HepG2 (cell line): Measurements from ENCODE around the gene PP2D1. TPM values are rescaled to one million over a fixed set of nuclear protein-coding genes. Genes with fewer than 3 reads are reported as not detected.

Source experiments
- ASH2L ChIP-seq: fragments of 300-600, 200-600 bp; sonication (generic); IDR thresholded peaks from 2 replicates; pipeline ENCODE4 v1.7.0; 2017; ENCODE audit warnings: low read depth, mild to moderate bottlenecking, moderate library complexity, mixed read lengths, low read length; ENCODE audit not compliant: insufficient read length
- CERS6 ChIP-seq: sonication (generic); formaldehyde crosslinking; IDR thresholded peaks from 2 replicates; pipeline ENCODE4 v1.5.0; 2020; ENCODE audit warnings: missing genetic modification reagents
- ELK4 ChIP-seq: sonication (generic); formaldehyde crosslinking; IDR thresholded peaks from 2 replicates; pipeline ENCODE4 v1.9.0; 2021; ENCODE audit warnings: missing genetic modification reagents, borderline replicate concordance
- FOXM1 ChIP-seq: sonication (generic); formaldehyde crosslinking; IDR thresholded peaks from 2 replicates; pipeline ENCODE4 v1.5.0; 2020; ENCODE audit warnings: missing genetic modification reagents
- HDAC1 ChIP-seq: sonication (generic); formaldehyde crosslinking; IDR thresholded peaks from 2 replicates; pipeline ENCODE4 v1.5.1; 2020; ENCODE audit warnings: mild to moderate bottlenecking, missing genetic modification reagents
- HNRNPLL ChIP-seq: fragments of 200-400 bp; formaldehyde crosslinking; IDR thresholded peaks from 2 replicates; pipeline ENCODE4 v1.6.1; 2017; ENCODE audit warnings: mild to moderate bottlenecking, low read depth, low read length; ENCODE audit not compliant: poor library complexity, severe bottlenecking
- KAT8 ChIP-seq: IDR thresholded peaks from 2 replicates; pipeline ENCODE4 v1.6.1; 2016; ENCODE audit warnings: missing genetic modification reagents, missing compliant biosample characterization
- KDM2A ChIP-seq: sonication (generic); formaldehyde crosslinking; IDR thresholded peaks from 2 replicates; pipeline ENCODE4 v1.4.0; 2020; ENCODE audit warnings: low read depth, missing genetic modification reagents, borderline replicate concordance
- MXD4 ChIP-seq: IDR thresholded peaks from 2 replicates; pipeline ENCODE4 v1.6.1; 2016; ENCODE audit warnings: mild to moderate bottlenecking, missing biosample characterization, missing genetic modification reagents
- TEAD2 ChIP-seq: sonication (generic); formaldehyde crosslinking; IDR thresholded peaks from 2 replicates; pipeline ENCODE4 v1.9.0; 2021; ENCODE audit warnings: missing genetic modification reagents
- ZFP91 ChIP-seq: sonication (generic); formaldehyde crosslinking; IDR thresholded peaks from 2 replicates; pipeline ENCODE4 v1.9.0; 2022; ENCODE audit warnings: missing genetic modification reagents, mild to moderate bottlenecking, borderline replicate concordance
- ZNF143 ChIP-seq: sonication (generic); formaldehyde crosslinking; IDR thresholded peaks from 2 replicates; pipeline ENCODE4 v1.4.0; 2020; ENCODE audit warnings: missing genetic modification reagents
- ZNF317 ChIP-seq: sonication (generic); formaldehyde crosslinking; IDR thresholded peaks from 2 replicates; pipeline ENCODE4 v1.5.0; 2020; ENCODE audit warnings: mild to moderate bottlenecking, missing genetic modification reagents
- ZNF574 ChIP-seq: sonication (generic); formaldehyde crosslinking; IDR thresholded peaks from 2 replicates; pipeline ENCODE4 v1.4.0; 2020; ENCODE audit warnings: missing genetic modification reagents
- ZNF646 ChIP-seq: sonication (generic); formaldehyde crosslinking; IDR thresholded peaks from 2 replicates; pipeline ENCODE4 v1.9.0; 2021; ENCODE audit warnings: mild to moderate bottlenecking, missing genetic modification reagents
- ZNF878 ChIP-seq: sonication (generic); formaldehyde crosslinking; IDR thresholded peaks from 2 replicates; pipeline ENCODE4 v1.8.1; 2023; ENCODE audit warnings: mild to moderate bottlenecking, missing genetic modification reagents, moderate library complexity
- polyA plus RNA-seq, 8 experiments: library from polyadenylated mRNA; depleted of rRNA in 3 of 8; stranded (reverse) in 7 of 8; unstranded in 1 of 8; fragments of >200 nt; fragmentation: Illumina TruSeq in 4 of 8; extraction: Trizol in 4 of 8; gene quantifications; 2 replicates each; pipeline versions ENCODE4 v1.2.1 to v1.2.3, GENCODE V29; 2011 to 2016; ENCODE audit warnings: low read depth in 4 of 8, missing spikeins in 1 of 8, mixed read lengths in 1 of 8; ENCODE audit not compliant: insufficient read depth in 1 of 8
- total RNA-seq, 5 experiments: library from RNA; depleted of rRNA; stranded (reverse); fragments of >200 nt; fragmentation: Illumina TruSeq; extraction: Trizol; gene quantifications; 2 replicates each; pipeline ENCODE4 v1.2.3, GENCODE V29; 2016; ENCODE audit warnings: low read depth in 1 of 5

Gene PP2D1
- total and polyA plus RNA-seq, 2 of the 13 experiments (the other 11 are each of a cell fraction or from before 2014, with no cell fraction given): not detected

GRCh38 chr3:20041197-20041780 is 29.2 kb upstream of the PP2D1 start (continued):
- no peak; the same call in 1 of the 2 replicates for TF ChIP-seq ZNF646 (CRISPR knock-in tag)
- TF ChIP-seq HNRNPLL: peak; percentile 20
- TF ChIP-seq FOXM1: no peak
- TF ChIP-seq ZNF317 (CRISPR knock-in tag): no peak
- no peak for TF ChIP-seq KAT8 (CRISPR knock-in tag)
- peak; percentile 41; the same call in 1 of the 2 replicates for TF ChIP-seq ZNF574 (CRISPR knock-in tag)
- no peak for TF ChIP-seq TEAD2
- no peak for TF ChIP-seq CERS6
- TF ChIP-seq MXD4 (CRISPR knock-in tag): peak; percentile 41; the same call in 1 of the 2 replicates
- peak; percentile 38; the same call in 1 of the 2 replicates for TF ChIP-seq KDM2A
- peak; percentile 84 for TF ChIP-seq HDAC1 (CRISPR knock-in tag)
- no peak for TF ChIP-seq ASH2L
- no peak for TF ChIP-seq ZNF878
- TF ChIP-seq ZNF143: no peak
- TF ChIP-seq ELK4 (CRISPR knock-in tag): no peak
- TF ChIP-seq ZFP91 (CRISPR knock-in tag): no peak
